HS-5 (cell line): ENCODE data around the gene ZNF614.
"Not testable (repeated sequence)": the region's sequence is repeated elsewhere in the genome, so short reads cannot be mapped to it uniquely, and the experiment has no call there.

Source experiments
- DNase-seq: peaks from one replicate; pipeline ENCODE4 v3.0.0-alpha.2; 2012; ENCODE audit warnings: low read depth

Gene ZNF614

GRCh38 chr19:51986309-51987291, 41.6 kb downstream of the ZNF614 start, which contains the start of gene ZNF350:
Gene ZNF350, minus strand, starts transcription at chr19:51986840. Its CDS starts 12,480 bp downstream, at chr19:51974360.
- peak; percentile 74 for DNase-seq

DNA sequence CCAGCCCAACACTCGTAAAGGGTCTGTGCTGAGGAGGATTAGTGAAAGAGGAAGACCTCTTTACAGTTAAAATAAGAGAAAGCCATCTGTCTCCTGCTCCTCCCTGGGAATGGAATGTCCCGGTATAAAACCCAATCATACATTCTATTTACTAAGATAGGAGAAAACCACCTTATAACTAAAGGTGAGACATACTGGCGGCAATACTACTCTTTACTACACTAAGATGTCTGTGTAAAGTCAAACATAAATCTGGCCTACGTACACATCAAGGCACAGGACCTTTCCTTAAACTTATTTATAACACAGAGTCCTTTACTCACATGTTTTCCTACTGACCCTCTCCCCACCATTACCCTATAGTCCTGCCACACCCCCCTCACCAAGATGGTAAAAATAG, 44.8 kb downstream of the ZNF614 start:
- no peak for DNase-seq

GRCh38 chr19:51980926-51981325, 47.3 kb downstream of the ZNF614 start:
- DNase-seq, result not testable (repeated sequence)

DNA sequence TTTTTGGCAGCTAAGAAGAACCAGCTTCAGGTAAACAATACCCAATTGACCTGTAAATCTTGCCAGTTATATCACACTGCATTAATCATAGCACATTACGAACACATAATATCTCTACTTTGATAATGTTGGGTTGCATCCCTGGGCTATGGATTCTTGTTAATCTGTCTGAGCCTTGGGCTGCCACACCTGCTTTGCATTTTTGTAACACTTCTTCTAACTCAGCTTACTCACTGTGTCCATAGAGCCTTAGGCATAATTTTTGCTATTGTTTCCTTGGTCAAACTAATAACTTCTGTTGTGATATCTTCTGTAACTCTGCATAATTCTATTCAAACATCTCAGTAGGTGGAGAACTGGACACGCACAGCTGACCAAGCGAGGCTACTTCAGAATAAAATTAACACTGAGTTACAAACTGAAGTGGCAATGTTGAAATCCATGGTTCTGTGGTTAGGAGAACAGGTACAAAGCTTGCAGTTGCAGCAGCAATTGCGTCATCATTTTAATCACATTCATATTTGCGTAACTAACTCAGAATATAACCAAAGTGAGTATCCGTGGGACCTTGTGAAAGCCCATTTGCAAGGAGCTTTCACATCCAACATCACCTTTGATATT, 48.0 kb downstream of the ZNF614 start:
- DNase-seq, result no peak

DNA sequence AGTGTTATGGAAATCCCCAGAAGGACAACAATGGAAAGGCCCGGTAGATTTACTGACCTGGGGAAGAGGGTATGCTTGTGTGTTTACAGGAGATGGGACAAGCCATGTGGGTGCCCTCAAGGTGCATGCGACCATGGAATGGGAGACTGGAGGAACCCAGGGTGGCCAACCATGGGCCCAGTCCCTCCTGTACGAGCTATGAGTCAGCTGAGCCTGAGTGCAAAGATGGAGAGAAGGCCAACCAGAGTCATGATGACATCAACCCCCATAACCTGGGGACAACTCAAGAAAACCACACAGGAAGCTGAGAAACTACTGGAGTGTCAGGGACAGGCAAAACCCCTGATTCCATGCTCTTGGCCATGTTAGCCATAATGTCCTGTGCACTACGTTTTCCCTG, 49.3 kb downstream of the ZNF614 start:
- no peak for DNase-seq

DNA sequence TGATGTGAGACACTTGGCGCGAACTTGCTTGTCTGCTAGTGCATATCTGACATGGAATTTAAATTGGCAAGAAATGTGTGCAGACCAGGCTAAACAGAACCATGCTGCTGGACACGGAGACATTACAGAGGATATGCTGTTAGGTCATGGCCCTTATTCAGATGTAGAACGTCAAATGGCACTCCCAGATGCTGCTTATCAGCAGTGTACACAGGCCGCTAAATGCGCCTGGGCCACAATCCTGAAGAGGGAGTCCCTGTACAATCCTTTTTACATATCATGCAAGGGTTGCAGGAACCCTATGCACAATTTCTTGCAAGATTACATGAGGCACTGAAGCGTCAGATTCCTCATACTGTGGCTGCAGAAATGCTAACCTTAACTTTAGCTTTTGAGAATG, 50.8 kb downstream of the ZNF614 start:
- no peak for DNase-seq

GRCh38 chr19:51976852-51977251, 51.3 kb downstream of the ZNF614 start:
- DNase-seq, result no peak

DNA sequence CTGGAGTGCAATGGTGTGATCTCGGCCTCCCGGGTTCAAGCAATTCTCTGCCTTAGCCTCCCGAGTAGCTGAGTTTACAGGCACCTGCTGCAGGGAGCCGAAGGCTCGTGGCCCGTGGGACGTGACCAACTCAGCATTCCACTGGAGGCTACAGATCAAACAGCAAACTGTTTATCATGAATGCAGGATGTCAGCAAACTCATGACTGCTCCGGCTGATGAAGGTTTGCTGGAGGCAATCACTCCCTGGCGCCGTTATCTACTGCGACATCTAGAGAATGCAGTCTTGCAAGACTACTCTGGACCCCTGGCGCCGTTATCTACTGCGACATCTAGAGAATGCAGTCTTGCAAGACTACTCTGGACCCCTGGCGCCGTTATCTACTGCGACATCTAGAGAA, 52.4 kb downstream of the ZNF614 start:
- not testable (repeated sequence) for DNase-seq

DNA sequence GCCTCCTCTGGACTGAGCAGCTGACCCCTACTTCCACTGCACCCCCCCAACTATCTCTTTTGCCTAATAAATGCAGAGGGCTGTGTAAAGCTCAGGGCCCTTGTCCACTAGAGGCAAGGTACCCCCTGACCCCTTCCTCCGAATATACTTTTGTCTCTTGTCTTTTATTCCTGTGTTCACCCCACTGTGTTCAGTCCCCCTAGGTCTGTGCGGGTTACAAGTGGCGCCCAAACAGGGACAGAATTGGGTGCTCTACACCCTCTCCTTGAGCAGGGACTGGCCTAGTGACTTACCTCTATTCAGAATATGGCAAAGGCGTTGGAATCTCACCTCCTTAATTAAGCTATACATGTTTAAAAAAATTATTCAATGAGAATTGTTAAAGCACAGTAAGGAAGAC, 56.6 kb downstream of the ZNF614 start:
- DNase-seq, result no peak

GRCh38 chr19:51970718-51971117, 57.5 kb downstream of the ZNF614 start:
- no peak for DNase-seq

DNA sequence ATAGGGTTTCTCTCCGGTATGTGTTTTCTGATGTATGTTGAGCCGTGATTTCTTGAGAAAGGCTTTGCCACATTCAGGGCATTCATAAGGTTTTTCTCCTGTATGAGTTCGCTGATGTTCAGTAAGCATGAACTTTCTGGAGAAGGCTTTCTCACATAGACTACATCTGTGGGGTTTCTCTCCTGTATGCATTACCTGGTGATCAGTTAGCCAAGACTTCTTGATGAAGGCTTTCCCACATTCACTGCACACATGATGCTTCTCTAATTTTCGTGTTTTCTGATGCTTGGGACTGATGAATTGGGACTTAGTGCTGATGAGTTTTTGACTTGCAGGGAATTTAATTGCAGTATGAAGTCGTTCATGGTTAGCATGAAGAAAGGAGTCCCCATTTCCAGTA, 62.6 kb downstream of the ZNF614 start:
- no peak for DNase-seq
